Activated naive CD4-positive, alpha-beta T cell treated with anti-CD3 and anti-CD28 coated beads, Interleukin-2, amount 10 ng/mL, durations not matched to agents 7 days and 5 days (primary cell): ENCODE results near the gene PDE2A.

Experiments
- CTCF ChIA-PET: fragments of 350-600 bp; sonication (Branson Sonifier 250); formaldehyde crosslinking; loops from one replicate; lab custom pipeline; 2021; ENCODE audit warnings: antibody characterized with exemption; lab: Charles Lee
- DNase-seq: peaks from one replicate; pipeline ENCODE4 v3.0.0-alpha.2; 2020
- H3K27ac Mint-ChIP-seq: one replicate; pipeline ENCODE4 v1.8.0; 2021; ENCODE audit warnings: mild to moderate bottlenecking, moderate library complexity, mixed read lengths
- H3K27me3 Mint-ChIP-seq: one replicate; pipeline ENCODE4 v1.8.0; 2021; ENCODE audit warnings: mild to moderate bottlenecking, mixed read lengths
- H3K36me3 Mint-ChIP-seq: one replicate; pipeline ENCODE4 v1.8.0; 2021; ENCODE audit warnings: mixed read lengths
- H3K4me1 Mint-ChIP-seq: one replicate; pipeline ENCODE4 v1.8.0; 2021; ENCODE audit warnings: mixed read lengths
- H3K4me3 Mint-ChIP-seq: one replicate; pipeline ENCODE4 v1.8.0; 2021; ENCODE audit warnings: mild to moderate bottlenecking, moderate library complexity, mixed read lengths
- H3K9me3 Mint-ChIP-seq: one replicate; pipeline ENCODE4 v1.8.0; 2021; ENCODE audit warnings: mixed read lengths

PDE2A gene

GRCh38 chr11:72673943-72674828, at the start of gene PDE2A:
PDE2A (minus strand) TSS chr11:72674422; CDS start chr11:72674207, 215 bp downstream.
- Mint-ChIP-seq H3K4me3 (no peak within 1 kb of the TSS), H3K27me3 (peaks cover 92% of the 10 kb centered on the region), H3K36me3 (peaks cover 2% of the 10 kb centered on the region), H3K27ac (no peak within 1 kb of the TSS), H3K4me1 (peaks cover 2% of the 10 kb centered on the region), H3K9me3 (no peaks in the 10 kb centered on the region)
- CTCF ChIA-PET = interaction anchor here (1.1 to 2.1 kb wide), 2 partner anchors 10 to 87 kb away, joined by 4 to 18 read pairs; no protein-coding TSS in a partner anchor
- no peak for DNase-seq

- CTCF ChIA-PET = interaction anchor here (0.7 to 7.1 kb wide), 9 partner anchors 11 to 569 kb away, joined by 3 to 102 read pairs (median 11); partner anchors contain the start of gene STARD10
- Mint-ChIP-seq H3K36me3 (peaks cover 24% of the 10 kb centered on the region), H3K9me3 (no peaks in the 10 kb centered on the region), H3K27me3 (peaks cover 4% of the 10 kb centered on the region), H3K4me1 (peaks cover 52% of the 10 kb centered on the region), H3K27ac (peak overlapping the region; percentile 84), H3K4me3 (no peak overlapping the region)
- no peak for DNase-seq
Measured at GRCh38 chr11:72723508-72723907, 49.3 kb upstream of the PDE2A start.

- CTCF ChIA-PET = interaction anchor here (1.0 to 7.1 kb wide), 7 partner anchors 14 to 455 kb away, joined by 3 to 102 read pairs (median 5); partner anchors contain the start of gene STARD10
- no peaks in the 10 kb centered on the region for H3K9me3 Mint-ChIP-seq
- peak overlapping the region; percentile 89 for H3K4me3 Mint-ChIP-seq
- H3K27me3 Mint-ChIP-seq = peaks cover 4% of the 10 kb centered on the region
- H3K4me1 Mint-ChIP-seq = peaks cover 58% of the 10 kb centered on the region
- peak overlapping the region; percentile 94 for H3K27ac Mint-ChIP-seq
- peaks cover 25% of the 10 kb centered on the region for H3K36me3 Mint-ChIP-seq
- peak; percentile 91 for DNase-seq
Measured at GRCh38 chr11:72722050-72722748, 48.0 kb upstream of the PDE2A start.

GRCh38 chr11:72721689-72722049, 47.4 kb upstream of the PDE2A start:
- H3K27ac Mint-ChIP-seq = peak overlapping the region; percentile 94
- H3K36me3 Mint-ChIP-seq = peaks cover 26% of the 10 kb centered on the region
- peaks cover 58% of the 10 kb centered on the region for H3K4me1 Mint-ChIP-seq
- peak overlapping the region; percentile 89 for H3K4me3 Mint-ChIP-seq
- peaks cover 4% of the 10 kb centered on the region for H3K27me3 Mint-ChIP-seq
- peak; percentile 61 for DNase-seq
- no peaks in the 10 kb centered on the region for H3K9me3 Mint-ChIP-seq
- CTCF ChIA-PET = interaction anchor here (1.0 to 7.1 kb wide), 6 partner anchors 15 to 456 kb away, joined by 3 to 102 read pairs (median 8); partner anchors contain the start of gene STARD10

- Mint-ChIP-seq H3K4me3 (peak overlapping the region; percentile 89), H3K4me1 (peaks cover 58% of the 10 kb centered on the region), H3K27ac (peak overlapping the region; percentile 94), H3K27me3 (peaks cover 4% of the 10 kb centered on the region), H3K9me3 (no peaks in the 10 kb centered on the region), H3K36me3 (peaks cover 25% of the 10 kb centered on the region)
- CTCF ChIA-PET = interaction anchor here (0.7 to 1.4 kb wide), 4 partner anchors 18 to 132 kb away, joined by 3 to 4 read pairs (median 3); no protein-coding TSS in a partner anchor
- no peak for DNase-seq
Measured at GRCh38 chr11:72721276-72721675, 47.1 kb upstream of the PDE2A start.

GRCh38 chr11:72720784-72721183, 46.6 kb upstream of the PDE2A start:
- Mint-ChIP-seq H3K36me3 (peaks cover 24% of the 10 kb centered on the region), H3K27ac (peak overlapping the region; percentile 94)

GRCh38 chr11:72720047-72720446, 45.8 kb upstream of the PDE2A start:
- Mint-ChIP-seq H3K36me3 (peaks cover 18% of the 10 kb centered on the region), H3K9me3 (no peaks in the 10 kb centered on the region), H3K4me3 (peak overlapping the region; percentile 89), H3K27me3 (peaks cover 1% of the 10 kb centered on the region), H3K4me1 (peaks cover 53% of the 10 kb centered on the region), H3K27ac (peak overlapping the region; percentile 94)
- CTCF ChIA-PET = interaction anchor here (1.0 kb wide), 2 partner anchors 108 to 458 kb away, joined by 3 read pairs; no protein-coding TSS in a partner anchor
- no peak for DNase-seq

More at GRCh38 chr11:72720784-72721183, 46.6 kb upstream of the PDE2A start:
- Mint-ChIP-seq H3K4me3 (peak overlapping the region; percentile 89), H3K4me1 (peaks cover 58% of the 10 kb centered on the region), H3K9me3 (no peaks in the 10 kb centered on the region), H3K27me3 (peaks cover 4% of the 10 kb centered on the region)
- DNase-seq = no peak
- CTCF ChIA-PET = interaction anchor here (0.7 to 1.0 kb wide), 4 partner anchors 72 to 457 kb away, joined by 3 read pairs; no protein-coding TSS in a partner anchor

- Mint-ChIP-seq H3K4me1 (peaks cover 50% of the 10 kb centered on the region), H3K27me3 (no peaks in the 10 kb centered on the region), H3K36me3 (peaks cover 18% of the 10 kb centered on the region), H3K9me3 (no peaks in the 10 kb centered on the region), H3K27ac (peak overlapping the region; percentile 47), H3K4me3 (peak overlapping the region; percentile 89)
- DNase-seq = no peak
- CTCF ChIA-PET = interaction anchor here (1.2 kb wide), 1 partner anchor 458 kb away, joined by 4 read pairs; no protein-coding TSS in a partner anchor
Measured at GRCh38 chr11:72719551-72719950, 45.3 kb upstream of the PDE2A start.

GRCh38 chr11:72719144-72719543, 44.9 kb upstream of the PDE2A start:
- CTCF ChIA-PET = interaction anchor here (1.2 kb wide), 1 partner anchor 458 kb away, joined by 4 read pairs; no protein-coding TSS in a partner anchor
- no peak for DNase-seq
- Mint-ChIP-seq H3K27me3 (no peaks in the 10 kb centered on the region), H3K4me3 (no peak overlapping the region), H3K9me3 (no peaks in the 10 kb centered on the region), H3K4me1 (peaks cover 47% of the 10 kb centered on the region), H3K27ac (peak overlapping the region; percentile 47), H3K36me3 (peaks cover 19% of the 10 kb centered on the region)

GRCh38 chr11:72718101-72718501, 43.9 kb upstream of the PDE2A start:
- no peak for DNase-seq
- Mint-ChIP-seq H3K4me1 (peaks cover 41% of the 10 kb centered on the region), H3K27me3 (no peaks in the 10 kb centered on the region), H3K4me3 (no peak overlapping the region), H3K9me3 (no peaks in the 10 kb centered on the region), H3K36me3 (peaks cover 19% of the 10 kb centered on the region), H3K27ac (no peak overlapping the region)
- CTCF ChIA-PET = interaction anchor here (0.6 to 1.2 kb wide), 2 partner anchors 169 to 459 kb away, joined by 3 to 4 read pairs; no protein-coding TSS in a partner anchor

GRCh38 chr11:72716788-72717435, 42.7 kb upstream of the PDE2A start:
- no peak overlapping the region for H3K27ac Mint-ChIP-seq
- DNase-seq = no peak
- CTCF ChIA-PET = interaction anchor here (1.2 kb wide), 1 partner anchor 8 kb away, joined by 4 read pairs; no protein-coding TSS in a partner anchor
- peaks cover 23% of the 10 kb centered on the region for H3K36me3 Mint-ChIP-seq
- no peaks in the 10 kb centered on the region for H3K27me3 Mint-ChIP-seq
- H3K4me1 Mint-ChIP-seq = peaks cover 34% of the 10 kb centered on the region
- no peaks in the 10 kb centered on the region for H3K9me3 Mint-ChIP-seq
- no peak overlapping the region for H3K4me3 Mint-ChIP-seq

GRCh38 chr11:72716290-72716689, 42.1 kb upstream of the PDE2A start:
- Mint-ChIP-seq H3K9me3 (no peaks in the 10 kb centered on the region), H3K27me3 (no peaks in the 10 kb centered on the region), H3K4me1 (peaks cover 34% of the 10 kb centered on the region), H3K4me3 (no peak overlapping the region), H3K27ac (no peak overlapping the region), H3K36me3 (peaks cover 24% of the 10 kb centered on the region)
- no peak for DNase-seq
- CTCF ChIA-PET = interaction anchor here (1.2 kb wide), 1 partner anchor 9 kb away, joined by 4 read pairs; no protein-coding TSS in a partner anchor

GRCh38 chr11:72712841-72713240, 38.6 kb upstream of the PDE2A start:
- Mint-ChIP-seq H3K4me3 (no peak overlapping the region), H3K9me3 (no peaks in the 10 kb centered on the region), H3K27ac (no peak overlapping the region), H3K4me1 (peaks cover 5% of the 10 kb centered on the region), H3K36me3 (peaks cover 36% of the 10 kb centered on the region), H3K27me3 (no peaks in the 10 kb centered on the region)
- CTCF ChIA-PET = no interaction called here
- no peak for DNase-seq
